ENCODE results near the gene CDC34.

CDC34 gene, protein sequence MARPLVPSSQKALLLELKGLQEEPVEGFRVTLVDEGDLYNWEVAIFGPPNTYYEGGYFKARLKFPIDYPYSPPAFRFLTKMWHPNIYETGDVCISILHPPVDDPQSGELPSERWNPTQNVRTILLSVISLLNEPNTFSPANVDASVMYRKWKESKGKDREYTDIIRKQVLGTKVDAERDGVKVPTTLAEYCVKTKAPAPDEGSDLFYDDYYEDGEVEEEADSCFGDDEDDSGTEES

DNA sequence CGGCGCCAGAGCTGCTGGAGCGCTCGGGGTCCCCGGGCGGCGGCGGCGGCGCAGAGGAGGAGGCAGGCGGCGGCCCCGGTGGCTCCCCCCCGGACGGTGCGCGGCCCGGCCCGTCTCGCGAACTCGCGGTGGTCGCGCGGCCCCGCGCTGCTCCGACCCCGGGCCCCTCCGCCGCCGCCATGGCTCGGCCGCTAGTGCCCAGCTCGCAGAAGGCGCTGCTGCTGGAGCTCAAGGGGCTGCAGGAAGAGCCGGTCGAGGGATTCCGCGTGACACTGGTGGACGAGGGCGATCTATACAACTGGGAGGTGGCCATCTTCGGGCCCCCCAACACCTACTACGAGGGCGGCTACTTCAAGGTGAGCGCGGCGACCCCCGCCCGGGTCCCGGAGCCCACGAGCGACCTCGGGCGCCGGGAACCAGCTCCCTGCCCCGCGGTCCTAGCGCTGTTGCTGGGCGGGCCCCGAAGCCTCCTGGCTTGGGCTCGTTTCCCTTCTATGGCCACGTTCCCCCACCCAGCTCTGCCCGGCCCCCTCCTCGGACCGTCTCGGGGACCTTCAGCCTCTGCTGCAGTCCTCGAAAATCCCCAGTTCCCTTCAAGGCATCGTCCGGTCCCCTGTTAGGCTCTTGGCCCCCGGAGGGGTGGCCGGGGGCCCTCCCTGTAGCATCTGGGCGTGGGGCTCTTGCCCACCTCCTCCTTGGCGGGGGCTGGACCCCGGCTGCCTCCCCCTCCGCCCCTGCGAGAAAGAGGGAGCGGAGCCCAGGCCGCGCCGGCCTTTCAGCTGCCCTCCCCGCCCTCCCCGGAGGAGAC is at the start of gene CDC34:
Gene CDC34 (plus strand): TSS at position 8 of the 808 bp plus-strand sequence. CDS start 172 bp downstream, at position 180.
- DNase-seq: no peak

- DNase-seq: no peak
These were observed 49.1 kb upstream of the CDC34 start for GRCh38 chr19:482186-483041.

DNA sequence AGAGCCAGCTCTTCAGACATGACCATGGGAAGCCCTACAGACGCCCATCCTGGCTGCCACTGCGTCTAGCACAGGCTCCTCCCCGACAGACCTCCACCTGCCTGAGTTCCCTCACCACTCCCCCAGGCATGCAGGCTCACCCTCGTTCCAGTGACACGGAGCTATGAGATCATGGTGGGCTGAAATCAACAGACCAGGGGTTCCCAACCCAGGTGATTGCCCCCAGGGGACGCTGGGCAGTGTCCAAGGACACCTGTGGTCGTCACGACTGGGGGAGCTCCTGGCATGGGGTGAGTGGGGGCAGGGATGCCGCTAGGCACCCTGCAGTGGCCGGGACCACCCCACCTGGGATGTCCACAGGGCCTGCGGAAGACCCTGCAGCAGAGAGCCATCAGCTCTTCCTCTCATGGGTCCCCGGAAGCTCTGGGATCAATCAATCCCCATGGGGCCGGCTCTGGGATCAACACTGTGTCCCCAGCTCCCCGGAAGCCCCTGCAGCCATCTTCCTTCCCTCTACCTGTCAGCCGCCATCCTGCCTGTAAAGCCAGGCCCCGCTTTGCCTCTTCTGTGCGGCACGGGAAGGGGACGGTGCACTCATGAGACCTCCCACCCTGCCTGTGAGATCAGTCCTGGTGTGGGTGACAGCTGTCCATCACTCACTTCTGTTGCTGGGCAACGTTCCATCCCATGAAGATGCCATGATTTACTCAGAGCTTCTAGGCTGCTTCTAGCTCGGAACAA is 48.1 kb upstream of the CDC34 start:
- no peak for DNase-seq

DNA sequence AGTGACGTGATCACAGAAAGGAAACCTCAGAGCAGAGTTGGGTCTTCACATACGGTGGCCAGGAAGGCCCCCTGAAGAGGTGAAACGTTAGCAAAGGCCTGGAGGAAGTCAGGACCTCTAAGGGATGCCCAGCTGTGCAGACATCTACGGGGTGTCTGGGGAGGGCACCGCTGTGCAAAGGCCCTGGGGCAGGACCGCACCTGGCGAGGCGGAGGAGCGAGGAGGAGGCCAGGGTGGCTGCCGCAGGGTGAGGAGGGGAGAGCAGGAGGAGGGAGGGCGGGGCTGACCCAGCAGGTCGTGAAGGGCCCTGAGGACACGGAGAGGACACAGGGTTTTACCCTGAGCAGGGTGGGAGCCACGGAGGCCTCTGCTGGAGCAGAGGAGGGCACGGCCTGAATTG is 47.1 kb upstream of the CDC34 start:
- DNase-seq: no peak

GRCh38 chr19:485077-485476 is 46.5 kb upstream of the CDC34 start:
- no peak for DNase-seq

- no peak for DNase-seq
These were observed 45.9 kb upstream of the CDC34 start for GRCh38 chr19:485583-486236.

GRCh38 chr19:488505-489417 is 42.8 kb upstream of the CDC34 start:
- DNase-seq: peak; percentile 96

DNA sequence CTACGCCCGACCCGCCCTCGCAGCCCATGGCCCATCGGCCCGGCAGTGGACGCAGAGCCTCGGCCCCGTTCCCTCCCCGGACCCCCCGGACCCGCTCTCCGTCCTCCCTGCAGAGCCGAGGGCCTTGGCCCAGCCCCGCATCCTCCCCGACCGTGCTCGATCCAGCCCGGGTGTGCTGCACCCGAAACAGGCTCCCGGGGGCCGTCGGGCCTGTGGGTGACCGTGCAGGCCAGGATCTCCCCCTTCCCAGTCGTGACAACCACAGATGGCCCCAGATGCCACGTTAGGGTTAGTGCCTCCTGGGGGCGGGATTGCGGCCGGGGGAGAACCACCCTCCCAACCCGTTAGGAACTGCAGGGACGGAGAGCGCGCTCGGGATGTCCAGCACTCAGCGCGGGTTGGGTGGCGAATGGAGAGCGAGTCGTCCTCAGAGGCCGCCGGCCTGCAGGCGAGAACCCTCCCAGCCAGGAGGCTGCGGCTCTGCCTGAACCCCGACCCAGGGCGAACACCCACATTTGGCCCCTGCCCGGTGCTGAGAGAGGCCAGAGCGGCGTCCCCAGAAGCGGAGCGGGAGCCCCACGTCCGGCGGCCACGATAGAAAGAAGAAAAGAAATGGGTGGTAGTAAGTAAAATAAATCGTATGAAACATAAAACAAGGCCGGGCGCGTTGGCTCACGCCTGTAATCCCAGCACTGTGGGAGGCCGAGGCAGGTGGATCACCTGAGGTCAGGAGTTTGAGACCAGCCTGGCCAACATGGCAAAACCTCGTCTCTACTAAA is 42.0 kb upstream of the CDC34 start:
- no peak for DNase-seq

GRCh38 chr19:491146-491741 is 40.3 kb upstream of the CDC34 start:
- no peak for DNase-seq

DNA sequence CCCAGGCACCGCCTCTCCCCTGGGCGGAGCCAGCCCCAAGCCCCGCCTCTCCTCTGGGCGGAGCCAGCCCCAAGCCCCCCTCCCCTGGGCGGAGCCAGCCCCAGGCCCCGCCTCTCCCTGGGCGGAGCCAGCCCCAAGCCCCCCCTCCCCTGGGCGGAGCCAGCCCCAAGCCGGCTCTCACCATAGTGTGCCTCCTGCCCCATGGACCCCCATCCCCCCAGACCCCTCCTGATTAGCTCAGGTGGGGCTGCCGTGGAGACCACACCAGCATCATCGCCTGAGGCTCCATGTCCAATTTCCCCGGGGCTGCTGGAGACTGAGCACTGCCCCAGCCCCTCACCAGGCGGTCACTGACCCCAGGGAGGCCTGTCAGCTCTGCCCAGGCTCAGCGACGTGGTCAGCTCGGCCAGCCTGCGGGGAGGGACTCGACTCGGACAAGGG is 39.4 kb upstream of the CDC34 start:
- DNase-seq: no peak

- no peak for DNase-seq
These were observed 38.0 kb upstream of the CDC34 start for GRCh38 chr19:493391-494170.

DNA sequence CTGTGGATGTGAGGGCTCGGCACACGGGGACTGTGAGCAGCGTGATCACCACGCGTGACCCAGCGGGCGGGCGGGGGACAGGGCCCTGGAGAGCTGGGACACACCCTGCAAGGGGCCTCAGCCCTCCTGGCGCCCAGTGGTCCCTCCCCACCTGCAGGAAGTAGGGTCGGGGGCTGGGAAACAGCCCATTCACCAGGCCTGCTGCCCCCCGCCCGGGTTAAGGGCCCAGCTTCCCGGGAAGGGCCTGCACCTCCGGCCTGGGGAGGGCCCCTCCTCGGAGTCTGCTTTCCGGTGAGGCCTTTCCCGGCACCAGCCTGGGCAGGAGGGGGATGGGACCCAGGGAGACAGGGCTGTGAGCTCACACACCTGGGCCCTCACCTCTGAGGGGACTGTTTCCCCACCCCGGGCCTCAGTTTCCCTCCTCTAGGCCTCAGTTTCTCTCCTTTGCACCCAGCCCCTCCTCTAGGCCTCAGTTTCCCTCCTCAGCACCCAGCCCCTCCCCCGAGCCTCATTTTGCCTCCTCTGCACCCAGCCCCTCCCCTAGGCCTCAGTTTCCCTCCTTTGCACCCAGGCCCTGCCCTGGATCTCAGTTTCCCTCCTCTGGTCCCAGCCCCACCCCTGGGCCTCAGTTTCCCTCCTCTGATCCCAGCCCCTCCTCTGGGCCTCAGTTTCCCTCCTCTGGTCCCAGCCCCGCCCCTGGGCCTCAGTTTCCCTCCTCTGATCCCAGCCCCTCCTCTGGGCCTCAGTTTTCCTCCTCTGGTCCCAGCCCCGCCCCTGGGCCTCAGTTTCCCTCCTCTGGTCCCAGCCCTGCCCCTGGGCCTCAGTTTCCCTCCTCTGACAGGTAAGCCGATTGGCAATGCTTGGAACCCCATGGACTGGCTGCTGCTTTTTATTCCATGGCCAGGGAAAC is 37.1 kb upstream of the CDC34 start:
- DNase-seq: no peak

GRCh38 chr19:495081-495401 is 36.5 kb upstream of the CDC34 start:
- DNase-seq: no peak

GRCh38 chr19:495402-496111 is 36.0 kb upstream of the CDC34 start:
- DNase-seq: peak; percentile 43

- no peak for DNase-seq
These were observed 35.4 kb upstream of the CDC34 start, which contains the start of gene MADCAM1 for GRCh38 chr19:496112-496665. MADCAM1 (plus strand) TSS chr19:496486; CDS start chr19:496500, 14 bp downstream.

DNA sequence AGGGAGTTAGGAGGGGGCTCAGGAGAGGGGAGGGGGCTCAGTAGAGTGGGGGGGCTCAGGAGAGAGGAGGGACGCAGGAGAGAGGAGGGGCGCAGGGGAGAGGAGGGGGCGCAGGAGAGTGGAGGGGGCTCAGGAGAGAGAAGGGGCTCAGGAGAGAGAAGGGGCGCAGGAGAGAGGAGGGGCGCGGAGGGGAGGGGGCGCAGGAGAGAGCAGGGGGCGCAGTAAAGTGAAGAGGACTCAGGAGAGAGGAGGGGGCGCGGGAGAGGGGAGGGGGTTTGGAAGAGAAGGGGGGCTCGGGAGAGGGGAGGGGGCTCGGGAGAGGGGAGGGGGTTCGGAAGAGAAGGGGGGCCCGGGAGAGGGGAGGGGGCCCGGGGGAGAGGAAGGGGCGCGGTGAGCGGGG is 34.6 kb upstream of the CDC34 start:
- DNase-seq: no peak

DNA sequence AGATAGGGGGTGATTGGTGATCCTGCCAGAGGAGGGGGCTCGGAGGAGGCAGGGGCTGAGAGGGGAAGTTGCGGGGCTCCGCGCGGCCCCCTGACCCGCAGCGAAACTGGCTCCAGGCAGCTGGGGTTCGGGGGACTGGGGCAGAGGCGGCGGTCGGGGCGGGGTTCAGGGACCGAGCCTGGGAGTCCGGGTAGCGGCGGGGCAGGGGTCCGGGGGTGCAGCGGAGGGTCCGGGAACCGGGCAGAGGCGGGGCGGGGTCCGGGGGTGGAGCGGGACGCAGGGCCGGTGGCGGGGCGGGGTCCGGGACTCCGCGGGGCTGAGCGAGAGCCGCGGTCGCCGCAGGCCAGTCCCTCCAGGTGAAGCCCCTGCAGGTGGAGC is 34.1 kb upstream of the CDC34 start:
- DNase-seq: no peak
